OCI-LY1 (cell line): ENCODE results near the gene DMRT1.

ENCODE experiments used
- H2AFZ ChIP-seq: fragments of 200-600 bp; sonication (generic), shearing (Covaris generic); 2 replicates; pipeline ENCODE4 v1.6.0; 2014; ENCODE audit warnings: antibody characterized with exemption, mild to moderate bottlenecking, low read length
- H3F3A ChIP-seq: fragments of 200-600 bp; sonication (generic), shearing (Covaris generic); 2 replicates; pipeline ENCODE4 v1.6.0; 2014; ENCODE audit warnings: mild to moderate bottlenecking, antibody characterized with exemption, low read length, moderate library complexity; ENCODE audit not compliant: insufficient read depth
- H3K27ac ChIP-seq: fragments of 200-600 bp; sonication (generic); 2 replicates; pipeline ENCODE4 v1.5.1; 2014; ENCODE audit warnings: low read length, mixed run types, mild to moderate bottlenecking, low read depth; ENCODE audit not compliant: poor library complexity, severe bottlenecking
- H3K27me3 ChIP-seq: fragments of 200-600 bp; sonication (generic); 2 replicates; pipeline ENCODE4 v1.6.0; 2014; ENCODE audit warnings: antibody characterized with exemption, mild to moderate bottlenecking, low read length, moderate library complexity; ENCODE audit not compliant: insufficient read depth
- H3K36me3 ChIP-seq: fragments of 200-600 bp; sonication (generic); 2 replicates; pipeline ENCODE4 v1.6.1; 2014; ENCODE audit warnings: mild to moderate bottlenecking, antibody characterized with exemption, low read length, moderate library complexity, mixed read lengths; ENCODE audit not compliant: insufficient read depth
- H3K4me1 ChIP-seq: fragments of 200-600 bp; sonication (generic); 2 replicates; pipeline ENCODE4 v1.5.1; 2014; ENCODE audit warnings: mild to moderate bottlenecking, low read length, moderate library complexity; ENCODE audit not compliant: insufficient read depth, severe bottlenecking
- H3K4me2 ChIP-seq: fragments of 200-600 bp; sonication (generic), shearing (Covaris generic); 2 replicates; pipeline ENCODE4 v1.6.1; 2014; ENCODE audit warnings: low read length
- H3K4me3 ChIP-seq: fragments of 200-600 bp; sonication (generic); 2 replicates; pipeline ENCODE4 v1.5.1; 2014; ENCODE audit warnings: low read length, low read depth, mild to moderate bottlenecking, mixed read lengths; ENCODE audit not compliant: poor library complexity, severe bottlenecking
- H3K79me2 ChIP-seq: fragments of 200-600 bp; shearing (Covaris generic); 2 replicates; pipeline ENCODE4 v1.6.1; 2016; ENCODE audit warnings: mixed run types, low read length, mixed read lengths; ENCODE audit not compliant: insufficient read depth
- H3K9ac ChIP-seq: fragments of 200-600 bp; sonication (generic), shearing (Covaris generic); 2 replicates; pipeline ENCODE4 v1.6.1; 2014; ENCODE audit warnings: mild to moderate bottlenecking, low read length, mixed read lengths
- H3K9me2 ChIP-seq: fragments of 200-600 bp; sonication (generic), shearing (Covaris generic); 2 replicates; pipeline ENCODE4 v1.6.1; 2014; ENCODE audit warnings: low read depth, mild to moderate bottlenecking, low read length, mixed read lengths
- H3K9me3 ChIP-seq: fragments of 200-600 bp; shearing (Covaris generic); 2 replicates; pipeline ENCODE4 v1.6.1; 2014; ENCODE audit warnings: low read length, mixed read lengths
- H4K20me1 ChIP-seq: fragments of 200-600 bp; sonication (generic), shearing (Covaris generic); 2 replicates; pipeline ENCODE4 v1.6.0; 2016; ENCODE audit warnings: mild to moderate bottlenecking, low read length; ENCODE audit not compliant: insufficient read depth
- CTCF ChIP-seq: fragments of 200-600 bp; sonication (generic), shearing (Covaris generic); IDR thresholded peaks from 2 replicates; pipeline ENCODE4 v1.5.1; 2017; ENCODE audit warnings: mild to moderate bottlenecking, antibody characterized with exemption, low read length, moderate library complexity, mixed read lengths
- EZH2 ChIP-seq: fragments of 200-600 bp; sonication (generic), shearing (Covaris generic); IDR thresholded peaks from 2 replicates; pipeline ENCODE4 v1.8.0; 2017; ENCODE audit warnings: borderline replicate concordance, mixed run types, mild to moderate bottlenecking, antibody characterized with exemption, low read length, moderate library complexity, mixed read lengths

DMRT1 gene

GRCh38 chr9:811106-811531 is 30.4 kb upstream of the DMRT1 start:
- no peak for TF ChIP-seq CTCF
- TF ChIP-seq EZH2, result no peak
- Histone ChIP-seq H2AFZ (no peak overlapping the region), H3K9me3 (no peaks in the 10 kb centered on the region), H3F3A (no peaks in the 10 kb centered on the region), H3K79me2 (no peaks in the 10 kb centered on the region), H3K4me2 (no peak overlapping the region), H3K36me3 (no peaks in the 10 kb centered on the region), H3K27me3 (no peaks in the 10 kb centered on the region), H4K20me1 (no peaks in the 10 kb centered on the region), H3K9me2 (no peaks in the 10 kb centered on the region), H3K4me1 (no peaks in the 10 kb centered on the region), H3K27ac (no peak overlapping the region), H3K9ac (no peak overlapping the region), H3K4me3 (no peak overlapping the region)

- Histone ChIP-seq H3K4me2 (no peak overlapping the region), H3K79me2 (no peaks in the 10 kb centered on the region), H3K9ac (no peak overlapping the region), H3K4me3 (no peak overlapping the region), H2AFZ (no peak overlapping the region), H3K9me3 (no peaks in the 10 kb centered on the region), H4K20me1 (no peaks in the 10 kb centered on the region), H3K9me2 (no peaks in the 10 kb centered on the region), H3K27me3 (no peaks in the 10 kb centered on the region), H3F3A (no peaks in the 10 kb centered on the region), H3K36me3 (no peaks in the 10 kb centered on the region), H3K4me1 (no peaks in the 10 kb centered on the region), H3K27ac (no peak overlapping the region)
- TF ChIP-seq EZH2 (no peak), CTCF (no peak)
These were observed 22.5 kb upstream of the DMRT1 start for GRCh38 chr9:818958-819357.

GRCh38 chr9:826500-827280 is 14.8 kb upstream of the DMRT1 start:
- Histone ChIP-seq H3K9ac (no peak overlapping the region), H3K4me2 (no peak overlapping the region), H3K27ac (no peak overlapping the region), H3K9me3 (no peaks in the 10 kb centered on the region), H2AFZ (no peak overlapping the region), H3K36me3 (no peaks in the 10 kb centered on the region), H3K9me2 (no peaks in the 10 kb centered on the region), H3K27me3 (no peaks in the 10 kb centered on the region), H3F3A (no peaks in the 10 kb centered on the region), H3K4me3 (no peak overlapping the region), H4K20me1 (no peaks in the 10 kb centered on the region), H3K79me2 (no peaks in the 10 kb centered on the region), H3K4me1 (no peaks in the 10 kb centered on the region)
- TF ChIP-seq CTCF (no peak), EZH2 (no peak)
